ENCODE results near the gene PAH. TPM values are rescaled to one million over a fixed set of nuclear protein-coding genes. Genes with fewer than 3 reads are reported as not detected.

The PAH gene
- total RNA-seq, 6 experiments from 2014 or later, result not detected

DNA sequence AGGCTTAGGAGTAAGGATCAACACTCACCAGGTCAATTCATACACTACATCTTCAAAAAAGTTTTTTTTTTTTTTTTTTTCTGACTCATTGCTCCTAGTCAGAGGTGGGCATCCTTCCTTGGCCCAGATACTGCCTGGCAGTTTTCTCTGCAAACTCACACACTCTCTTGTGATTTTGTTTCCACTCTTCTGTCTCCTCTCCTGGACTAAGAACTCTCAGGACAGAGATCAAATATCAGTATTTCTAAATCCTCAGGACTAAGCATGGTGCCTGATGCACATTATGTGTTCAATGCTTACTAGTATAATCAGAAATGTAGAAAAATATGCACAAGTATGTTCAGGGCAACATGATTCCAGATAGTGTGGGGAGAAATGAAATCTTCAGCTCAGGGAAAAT lies 10.2 kb upstream of the PAH start:
- peaks cover 31% of the 10 kb centered on the region for H3K9me3 Mint-ChIP-seq
- H3K4me3 Mint-ChIP-seq, result no peak overlapping the region
- no peak for DNase-seq
- H3K36me3 Mint-ChIP-seq (ENCODE audit: low read depth), result no peaks in the 10 kb centered on the region
- H3K27ac Mint-ChIP-seq, result no peak overlapping the region
- TF ChIP-seq, protein P1, sequence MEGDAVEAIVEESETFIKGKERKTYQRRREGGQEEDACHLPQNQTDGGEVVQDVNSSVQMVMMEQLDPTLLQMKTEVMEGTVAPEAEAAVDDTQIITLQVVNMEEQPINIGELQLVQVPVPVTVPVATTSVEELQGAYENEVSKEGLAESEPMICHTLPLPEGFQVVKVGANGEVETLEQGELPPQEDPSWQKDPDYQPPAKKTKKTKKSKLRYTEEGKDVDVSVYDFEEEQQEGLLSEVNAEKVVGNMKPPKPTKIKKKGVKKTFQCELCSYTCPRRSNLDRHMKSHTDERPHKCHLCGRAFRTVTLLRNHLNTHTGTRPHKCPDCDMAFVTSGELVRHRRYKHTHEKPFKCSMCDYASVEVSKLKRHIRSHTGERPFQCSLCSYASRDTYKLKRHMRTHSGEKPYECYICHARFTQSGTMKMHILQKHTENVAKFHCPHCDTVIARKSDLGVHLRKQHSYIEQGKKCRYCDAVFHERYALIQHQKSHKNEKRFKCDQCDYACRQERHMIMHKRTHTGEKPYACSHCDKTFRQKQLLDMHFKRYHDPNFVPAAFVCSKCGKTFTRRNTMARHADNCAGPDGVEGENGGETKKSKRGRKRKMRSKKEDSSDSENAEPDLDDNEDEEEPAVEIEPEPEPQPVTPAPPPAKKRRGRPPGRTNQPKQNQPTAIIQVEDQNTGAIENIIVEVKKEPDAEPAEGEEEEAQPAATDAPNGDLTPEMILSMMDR (IDR thresholded peaks at IDR 0.05), result no peak
- H3K27me3 Mint-ChIP-seq (ENCODE audit: insufficient read depth), result no peaks in the 10 kb centered on the region; the same call in 1 of the 2 replicates
- H3K4me1 Mint-ChIP-seq (ENCODE audit: low read depth), result no peaks in the 10 kb centered on the region

DNA sequence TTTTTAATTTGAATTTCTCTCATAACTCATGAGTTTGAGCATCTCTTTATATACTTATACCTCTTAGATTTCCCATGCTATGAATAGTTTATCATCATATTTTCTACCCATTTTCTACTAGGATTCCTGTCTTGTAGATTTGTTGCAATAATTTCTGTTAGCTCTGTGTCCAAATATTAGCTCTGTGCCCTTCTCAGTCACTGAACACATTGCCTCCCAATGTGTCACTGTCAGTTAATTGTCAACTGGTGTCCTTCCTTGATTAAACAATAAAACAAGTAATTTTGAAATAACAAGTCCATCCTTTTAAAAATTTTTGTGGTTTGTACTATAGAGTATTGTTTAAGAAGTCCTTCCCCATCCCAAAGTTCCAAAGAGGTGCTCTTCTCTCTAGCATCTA lies 4.2 kb upstream of the PAH start:
- Mint-ChIP-seq H3K36me3 (ENCODE audit: low read depth) (no peaks in the 10 kb centered on the region), H3K27me3 (ENCODE audit: insufficient read depth) (no peaks in the 10 kb centered on the region; the same call in 1 of the 2 replicates)

GRCh38 chr12:102920271-102920670 lies 3.2 kb upstream of the PAH start:
- H3K4me3 Mint-ChIP-seq, result no peak overlapping the region
- no peak for DNase-seq
- H3K9me3 Mint-ChIP-seq, result peaks cover 24% of the 10 kb centered on the region
- H3K27me3 Mint-ChIP-seq (ENCODE audit: insufficient read depth), result no peaks in the 10 kb centered on the region; the same call in 1 of the 2 replicates
- H3K36me3 Mint-ChIP-seq (ENCODE audit: low read depth), result no peaks in the 10 kb centered on the region
- no peaks in the 10 kb centered on the region for H3K4me1 Mint-ChIP-seq (ENCODE audit: low read depth)
- no peak overlapping the region for H3K27ac Mint-ChIP-seq
- TF ChIP-seq, protein P1 (IDR thresholded peaks at IDR 0.05), result no peak

More for the DNA sequence above, 4.2 kb upstream of the PAH start:
- Mint-ChIP-seq H3K4me3 (no peak overlapping the region), H3K4me1 (ENCODE audit: low read depth) (no peaks in the 10 kb centered on the region), H3K9me3 (peaks cover 23% of the 10 kb centered on the region), H3K27ac (no peak overlapping the region)
- TF ChIP-seq, protein P1 (IDR thresholded peaks at IDR 0.05), result no peak
- DNase-seq, result no peak

- Mint-ChIP-seq H3K36me3 (ENCODE audit: low read depth) (no peaks in the 10 kb centered on the region), H3K27me3 (ENCODE audit: insufficient read depth) (no peaks in the 10 kb centered on the region; the same call in 1 of the 2 replicates), H3K27ac (no peak overlapping the region), H3K9me3 (peaks cover 30% of the 10 kb centered on the region), H3K4me3 (no peak overlapping the region), H3K4me1 (ENCODE audit: low read depth) (no peaks in the 10 kb centered on the region)
- no peak for DNase-seq
- TF ChIP-seq, protein P1 (IDR thresholded peaks at IDR 0.05), result no peak
These were observed 1.8 kb upstream of the PAH start for GRCh38 chr12:102918840-102919239.

DNA sequence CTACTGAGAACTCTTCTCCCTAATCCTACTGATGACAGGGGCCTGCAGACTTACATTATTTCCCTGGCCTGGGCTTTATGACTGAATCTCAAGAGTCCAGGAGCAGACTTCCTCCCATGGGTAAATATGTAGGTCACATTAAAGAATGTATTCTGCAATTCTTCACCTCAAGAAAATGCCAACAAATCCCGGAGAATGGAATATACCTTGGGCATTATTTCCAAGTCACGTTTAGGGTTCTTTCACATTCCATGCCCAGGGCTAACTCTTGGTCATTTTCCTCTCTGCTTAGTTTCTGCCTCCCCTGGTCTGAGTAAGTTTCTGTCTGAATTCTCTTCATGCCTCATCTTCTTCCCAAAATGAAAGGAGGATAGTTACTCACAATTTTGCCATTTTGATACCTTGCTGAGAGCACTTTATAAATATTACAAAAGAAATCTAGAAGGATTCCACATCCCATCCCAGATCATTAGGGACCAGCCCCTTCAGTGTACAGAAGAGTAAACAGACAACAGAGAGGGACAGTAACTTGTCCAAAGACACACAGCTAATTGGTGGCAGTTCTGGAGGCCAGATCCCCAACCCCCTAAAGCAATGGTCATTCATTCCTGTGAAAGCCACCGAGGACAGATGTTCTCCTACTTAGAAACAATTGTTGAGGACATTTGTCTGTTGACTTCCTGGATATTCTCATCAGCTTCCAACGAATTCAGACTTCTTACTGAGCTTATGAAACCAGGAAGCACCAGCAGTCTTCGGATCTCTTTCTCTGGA lies 605 bp downstream of the PAH start:
- peaks cover 21% of the 10 kb centered on the region for H3K9me3 Mint-ChIP-seq
- DNase-seq, result no peak
- H3K36me3 Mint-ChIP-seq (ENCODE audit: low read depth), result no peaks in the 10 kb centered on the region
- H3K27ac Mint-ChIP-seq, result no peak overlapping the region
- no peaks in the 10 kb centered on the region for H3K4me1 Mint-ChIP-seq (ENCODE audit: low read depth)
- TF ChIP-seq, protein P1 (IDR thresholded peaks at IDR 0.05), result no peak
- H3K27me3 Mint-ChIP-seq (ENCODE audit: insufficient read depth), result no peaks in the 10 kb centered on the region; the same call in 1 of the 2 replicates
- H3K4me3 Mint-ChIP-seq, result no peak overlapping the region
